KOPT-K1 (cell line): ENCODE measurements around the gene PGAP2.
"Not testable (repeated sequence)": the region's sequence is repeated elsewhere in the genome, so short reads cannot be mapped to it uniquely, and the experiment has no call there.

Experiments used
- H3K27ac ChIP-seq: fragments of 200-600 bp; sonication (generic); 2 replicates; pipeline ENCODE4 v1.5.1; 2016; ENCODE audit warnings: antibody characterized with exemption, mild to moderate bottlenecking, low read depth, low read length; ENCODE audit not compliant: poor library complexity, severe bottlenecking
- H3K36me3 ChIP-seq: fragments of 200-600 bp; sonication (generic); 2 replicates; pipeline ENCODE4 v1.5.1; 2017; ENCODE audit warnings: antibody characterized with exemption, mild to moderate bottlenecking, low read length, moderate library complexity; ENCODE audit not compliant: insufficient read depth
- H3K9me3 ChIP-seq: fragments of 200-600 bp; sonication (generic); 2 replicates; pipeline ENCODE4 v1.5.1; 2017; ENCODE audit warnings: antibody characterized with exemption, low read length, mild to moderate bottlenecking; ENCODE audit not compliant: insufficient read depth, poor library complexity, severe bottlenecking

Gene PGAP2

GRCh38 chr11:3796801-3797328, 11.5 kb upstream of the PGAP2 start:
- H3K9me3 ChIP-seq = no peaks in the 10 kb centered on the region
- peak overlapping the region; percentile 80 for H3K27ac ChIP-seq
- peaks cover 39% of the 10 kb centered on the region for H3K36me3 ChIP-seq

- Histone ChIP-seq H3K9me3 (no peaks in the 10 kb centered on the region), H3K27ac (peak within 1 kb of the TSS; percentile 86), H3K36me3 (peaks cover 33% of the 10 kb centered on the region)
Measured at GRCh38 chr11:3797329-3798090, 10.8 kb upstream of the PGAP2 start, which contains the start of gene NUP98. NUP98 (minus strand) TSS chr11:3797554; CDS start chr11:3782117, 15,437 bp downstream.

- H3K36me3 ChIP-seq = peaks cover 16% of the 10 kb centered on the region
Measured at GRCh38 chr11:3799143-3799542, 9.2 kb upstream of the PGAP2 start.

GRCh38 chr11:3799873-3800272, 8.5 kb upstream of the PGAP2 start:
- H3K36me3 ChIP-seq = peaks cover 9% of the 10 kb centered on the region; the same call in 1 of the 2 replicates
- no peaks in the 10 kb centered on the region for H3K9me3 ChIP-seq
- H3K27ac ChIP-seq = no peak overlapping the region

More at GRCh38 chr11:3799143-3799542, 9.2 kb upstream of the PGAP2 start:
- H3K27ac ChIP-seq = no peak overlapping the region
- H3K9me3 ChIP-seq = no peaks in the 10 kb centered on the region

- no peaks in the 10 kb centered on the region for H3K36me3 ChIP-seq
- no peak overlapping the region for H3K27ac ChIP-seq
- H3K9me3 ChIP-seq = no peaks in the 10 kb centered on the region
Measured at GRCh38 chr11:3802011-3802790, 6.2 kb upstream of the PGAP2 start.

GRCh38 chr11:3803726-3804495, 4.4 kb upstream of the PGAP2 start:
- no peaks in the 10 kb centered on the region for H3K9me3 ChIP-seq
- no peak overlapping the region for H3K27ac ChIP-seq
- no peaks in the 10 kb centered on the region for H3K36me3 ChIP-seq

- Histone ChIP-seq H3K27ac (peak overlapping the region; percentile 65), H3K36me3 (0 out of 2 replicates have a peak, but pooled peaks cover 6% of the 10 kb centered on the region), H3K9me3 (no peaks in the 10 kb centered on the region)
Measured at GRCh38 chr11:3808861-3809623, 682 bp downstream of the PGAP2 start.

GRCh38 chr11:3809624-3809928, 1.2 kb downstream of the PGAP2 start:
- no peaks in the 10 kb centered on the region for H3K9me3 ChIP-seq
- no peak overlapping the region for H3K27ac ChIP-seq

GRCh38 chr11:3810446-3810845, 2.1 kb downstream of the PGAP2 start:
- Histone ChIP-seq H3K9me3 (no peaks in the 10 kb centered on the region), H3K27ac (no peak overlapping the region), H3K36me3 (peaks cover 7% of the 10 kb centered on the region; the same call in 1 of the 2 replicates)

More at GRCh38 chr11:3809624-3809928, 1.2 kb downstream of the PGAP2 start:
- 0 out of 2 replicates have a peak, but pooled peaks cover 6% of the 10 kb centered on the region for H3K36me3 ChIP-seq

- no peaks in the 10 kb centered on the region for H3K9me3 ChIP-seq
- peaks cover 10% of the 10 kb centered on the region; the same call in 1 of the 2 replicates for H3K36me3 ChIP-seq
- no peak overlapping the region for H3K27ac ChIP-seq
Measured at GRCh38 chr11:3810951-3811350, 2.6 kb downstream of the PGAP2 start.

- H3K9me3 ChIP-seq, H3K27ac ChIP-seq: not testable (repeated sequence)
- peaks cover 10% of the 10 kb centered on the region; the same call in 1 of the 2 replicates for H3K36me3 ChIP-seq
Measured at GRCh38 chr11:3814832-3815231, 6.5 kb downstream of the PGAP2 start.

GRCh38 chr11:3815845-3816244, 7.5 kb downstream of the PGAP2 start:
- no peak overlapping the region for H3K27ac ChIP-seq

GRCh38 chr11:3816673-3817072, 8.3 kb downstream of the PGAP2 start:
- no peak overlapping the region for H3K27ac ChIP-seq
- peaks cover 10% of the 10 kb centered on the region; the same call in 1 of the 2 replicates for H3K36me3 ChIP-seq
- no peaks in the 10 kb centered on the region for H3K9me3 ChIP-seq

More at GRCh38 chr11:3815845-3816244, 7.5 kb downstream of the PGAP2 start:
- no peaks in the 10 kb centered on the region for H3K9me3 ChIP-seq
- H3K36me3 ChIP-seq = peaks cover 10% of the 10 kb centered on the region; the same call in 1 of the 2 replicates

- Histone ChIP-seq H3K9me3 (no peaks in the 10 kb centered on the region), H3K36me3 (peaks cover 10% of the 10 kb centered on the region; the same call in 1 of the 2 replicates), H3K27ac (no peak overlapping the region)
Measured at GRCh38 chr11:3817181-3817800, 8.9 kb downstream of the PGAP2 start.
